ENCODE measurements around the gene BMPR1B. TPM values are rescaled to one million over a fixed set of nuclear protein-coding genes. Genes with fewer than 3 reads are reported as not detected.

The BMPR1B gene
- total RNA-seq, 1 experiment from 2014 or later, result 0.62 TPM

DNA sequence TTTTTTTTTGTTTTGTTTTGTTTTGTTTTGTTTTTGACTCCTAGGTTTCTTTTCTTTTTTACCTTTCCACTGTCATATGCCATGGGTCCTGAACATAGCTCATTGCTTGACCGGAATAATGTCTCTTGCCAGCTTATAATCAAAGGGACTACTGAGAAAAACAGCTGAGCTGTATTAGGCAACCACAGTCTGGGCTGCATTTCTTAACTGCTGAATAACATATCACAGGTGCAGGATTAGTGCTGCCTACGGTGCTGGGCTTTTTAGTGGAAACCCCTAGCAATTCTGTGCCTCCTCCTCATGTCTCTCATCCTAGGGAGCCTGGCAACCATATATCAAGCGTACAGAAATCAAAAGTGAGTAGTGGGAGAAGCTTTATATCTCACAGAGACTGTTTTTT lies 333.5 kb downstream of the BMPR1B start:
- ATAC-seq (no peak), DNase-seq (ENCODE audit: low read depth, low spot score) (no peak)
- Histone ChIP-seq H3K9me3 (ENCODE audit: control insufficient read depth, insufficient read depth, low read depth, low read length) (no peaks in the 10 kb centered on the region), H3K27me3 (ENCODE audit: control insufficient read depth, insufficient read depth, low read length) (no peaks in the 10 kb centered on the region), H3K4me1 (ENCODE audit: control insufficient read depth, insufficient read depth, low read length) (no peaks in the 10 kb centered on the region), H3K36me3 (ENCODE audit: control insufficient read depth, insufficient read depth, low read length) (no peaks in the 10 kb centered on the region), H3K4me3 (ENCODE audit: low read depth in 2 of 2, low read length in 2 of 2) (no peak overlapping the region), H3K27ac (ENCODE audit: low read length) (no peak overlapping the region)
- BruUV-seq (replicated peaks), result no TSS peak
- intact Hi-C loops (cut with micrococcal nuclease; ENCODE audit: unreplicated experiment), result no loop called here
- CTCF ChIA-PET, result interaction anchor here (0.6 kb wide), 1 partner anchor 1294 kb away, joined by 6 read pairs; no protein-coding TSS in a partner anchor
- TF ChIP-seq CTCF (IDR thresholded peaks at IDR 0.05) (no peak), POLR2AphosphoS5 (IDR thresholded peaks at IDR 0.05; ENCODE audit: low read depth, low read length) (no peak), SIN3A (IDR thresholded peaks at IDR 0.05; ENCODE audit: borderline replicate concordance, insufficient read depth, low read depth, low read length) (no peak), TCF7L2 (IDR thresholded peaks at IDR 0.05; ENCODE audit: low read depth, low read length) (no peak)
- TF ChIP-seq, protein P1, sequence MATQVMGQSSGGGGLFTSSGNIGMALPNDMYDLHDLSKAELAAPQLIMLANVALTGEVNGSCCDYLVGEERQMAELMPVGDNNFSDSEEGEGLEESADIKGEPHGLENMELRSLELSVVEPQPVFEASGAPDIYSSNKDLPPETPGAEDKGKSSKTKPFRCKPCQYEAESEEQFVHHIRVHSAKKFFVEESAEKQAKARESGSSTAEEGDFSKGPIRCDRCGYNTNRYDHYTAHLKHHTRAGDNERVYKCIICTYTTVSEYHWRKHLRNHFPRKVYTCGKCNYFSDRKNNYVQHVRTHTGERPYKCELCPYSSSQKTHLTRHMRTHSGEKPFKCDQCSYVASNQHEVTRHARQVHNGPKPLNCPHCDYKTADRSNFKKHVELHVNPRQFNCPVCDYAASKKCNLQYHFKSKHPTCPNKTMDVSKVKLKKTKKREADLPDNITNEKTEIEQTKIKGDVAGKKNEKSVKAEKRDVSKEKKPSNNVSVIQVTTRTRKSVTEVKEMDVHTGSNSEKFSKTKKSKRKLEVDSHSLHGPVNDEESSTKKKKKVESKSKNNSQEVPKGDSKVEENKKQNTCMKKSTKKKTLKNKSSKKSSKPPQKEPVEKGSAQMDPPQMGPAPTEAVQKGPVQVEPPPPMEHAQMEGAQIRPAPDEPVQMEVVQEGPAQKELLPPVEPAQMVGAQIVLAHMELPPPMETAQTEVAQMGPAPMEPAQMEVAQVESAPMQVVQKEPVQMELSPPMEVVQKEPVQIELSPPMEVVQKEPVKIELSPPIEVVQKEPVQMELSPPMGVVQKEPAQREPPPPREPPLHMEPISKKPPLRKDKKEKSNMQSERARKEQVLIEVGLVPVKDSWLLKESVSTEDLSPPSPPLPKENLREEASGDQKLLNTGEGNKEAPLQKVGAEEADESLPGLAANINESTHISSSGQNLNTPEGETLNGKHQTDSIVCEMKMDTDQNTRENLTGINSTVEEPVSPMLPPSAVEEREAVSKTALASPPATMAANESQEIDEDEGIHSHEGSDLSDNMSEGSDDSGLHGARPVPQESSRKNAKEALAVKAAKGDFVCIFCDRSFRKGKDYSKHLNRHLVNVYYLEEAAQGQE (IDR thresholded peaks at IDR 0.05; ENCODE audit: insufficient read depth in 1 of 2, low read depth in 2 of 2, low read length in 1 of 2), result no peak
- POLR2A ChIA-PET, result no interaction called here
- in situ Hi-C loops (cut with HindIII; ENCODE audit: low pct_unique_long_range_greater_than_20kb, low sequenced_read_pairs), result no loop called here

- ChIA-PET POLR2A (no interaction called here), CTCF (interaction anchor here (0.7 kb wide), 1 partner anchor 334 kb away, joined by 3 read pairs; no protein-coding TSS in a partner anchor)
- intact Hi-C loops (cut with micrococcal nuclease; ENCODE audit: unreplicated experiment), result no loop called here
- Histone ChIP-seq H3K9me3 (ENCODE audit: control insufficient read depth, insufficient read depth, low read depth, low read length) (no peaks in the 10 kb centered on the region), H3K27ac (ENCODE audit: low read length) (no peak overlapping the region), H3K4me3 (ENCODE audit: low read depth in 2 of 2, low read length in 2 of 2) (no peak overlapping the region), H3K36me3 (ENCODE audit: control insufficient read depth, insufficient read depth, low read length) (no peaks in the 10 kb centered on the region), H3K4me1 (ENCODE audit: control insufficient read depth, insufficient read depth, low read length) (no peaks in the 10 kb centered on the region), H3K27me3 (ENCODE audit: control insufficient read depth, insufficient read depth, low read length) (no peaks in the 10 kb centered on the region)
- BruUV-seq (replicated peaks), result no TSS peak
- DNase-seq (ENCODE audit: low read depth, low spot score) (no peak), ATAC-seq (no peak)
- no peak for TF ChIP-seq SIN3A (IDR thresholded peaks at IDR 0.05; ENCODE audit: borderline replicate concordance, insufficient read depth, low read depth, low read length)
- TF ChIP-seq CTCF (IDR thresholded peaks at IDR 0.05), result no peak
- TF ChIP-seq, protein P1 (IDR thresholded peaks at IDR 0.05; ENCODE audit: insufficient read depth in 1 of 2, low read depth in 2 of 2, low read length in 1 of 2), result no peak
- no peak for TF ChIP-seq TCF7L2 (IDR thresholded peaks at IDR 0.05; ENCODE audit: low read depth, low read length)
- TF ChIP-seq POLR2AphosphoS5 (IDR thresholded peaks at IDR 0.05; ENCODE audit: low read depth, low read length), result no peak
- in situ Hi-C loops (cut with HindIII; ENCODE audit: low pct_unique_long_range_greater_than_20kb, low sequenced_read_pairs), result no loop called here
Observed at GRCh38 chr4:95092766-95093165, 335.0 kb downstream of the BMPR1B start.
